Measurements from ENCODE around the gene ZBTB6. TPM values are rescaled to one million over a fixed set of nuclear protein-coding genes. Genes with fewer than 3 reads are reported as not detected.

Gene ZBTB6, protein sequence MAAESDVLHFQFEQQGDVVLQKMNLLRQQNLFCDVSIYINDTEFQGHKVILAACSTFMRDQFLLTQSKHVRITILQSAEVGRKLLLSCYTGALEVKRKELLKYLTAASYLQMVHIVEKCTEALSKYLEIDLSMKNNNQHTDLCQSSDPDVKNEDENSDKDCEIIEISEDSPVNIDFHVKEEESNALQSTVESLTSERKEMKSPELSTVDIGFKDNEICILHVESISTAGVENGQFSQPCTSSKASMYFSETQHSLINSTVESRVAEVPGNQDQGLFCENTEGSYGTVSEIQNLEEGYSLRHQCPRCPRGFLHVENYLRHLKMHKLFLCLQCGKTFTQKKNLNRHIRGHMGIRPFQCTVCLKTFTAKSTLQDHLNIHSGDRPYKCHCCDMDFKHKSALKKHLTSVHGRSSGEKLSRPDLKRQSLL
- total RNA-seq, result 10 to 100 TPM in 1 of 6 donors, 1 to 10 TPM in 5; 2.7 to 10.9 (median 7.1) TPM

DNA sequence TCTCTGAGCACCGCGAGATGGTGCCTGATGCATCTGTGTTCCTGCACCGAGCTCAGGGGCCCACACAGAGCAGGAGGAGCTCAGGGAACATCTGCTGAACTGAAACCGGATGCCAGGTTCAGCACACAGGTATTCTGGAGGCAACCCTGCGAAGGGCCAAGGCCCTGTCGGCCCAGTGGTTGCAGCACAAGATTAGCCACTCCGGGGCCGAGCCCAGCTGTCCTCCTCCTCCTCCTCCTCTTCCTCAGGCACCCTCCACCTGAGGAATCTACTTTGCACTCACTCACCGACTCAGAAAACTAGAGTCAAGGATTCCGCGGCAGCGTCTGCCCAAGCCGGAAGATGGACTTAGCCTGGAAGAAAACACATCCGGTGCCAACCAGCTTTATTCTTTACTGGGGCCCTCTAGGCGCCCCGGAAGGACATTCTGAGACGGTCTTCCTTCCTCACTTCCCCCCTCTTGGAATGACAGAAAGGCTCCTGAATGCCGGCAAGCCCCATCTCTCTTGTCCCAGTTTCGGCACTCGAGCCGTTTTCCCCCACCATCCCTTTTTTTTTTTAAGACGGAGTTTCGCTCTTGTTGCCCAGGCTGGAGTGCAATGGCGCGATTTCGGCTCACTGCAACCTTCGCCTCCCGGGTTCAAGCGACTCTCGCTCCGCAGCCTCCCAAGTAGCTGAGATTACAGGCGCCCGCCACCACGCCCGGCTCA is at the start of gene ZBTB6:
ZBTB6 (minus strand) TSS at position 360 of the 710 bp plus-strand sequence. CDS start 1,251 bp downstream, outside the sequence.
- Histone ChIP-seq H3K4me1 (peaks cover 8 to 18% (median 12%) of the 10 kb centered on the region in 4 donors), H3K9me3 (no peaks in the 10 kb centered on the region), H3K4me3 (peak within 1 kb of the TSS; percentile 58 to 91 (median 62)), H3K36me3 (peaks cover 6 to 32% (median 9%) of the 10 kb centered on the region in 4 donors), H3K27me3 (no peaks in the 10 kb centered on the region), H3K27ac (peak within 1 kb of the TSS; percentile 80 to 91 (median 86))
- 1 to 4% methylated on average over 30 to 35 of the region's 35 CpGs for WGBS, 2 donors
- ATAC-seq (ENCODE audit: low FRiP score in 2 of 2) (peak; percentile 95 to 99), DNase-seq (peak in 1 of 2 donors; percentile 85)
- TF ChIP-seq POLR2A (IDR thresholded peaks at IDR 0.05) (peak in 2 of 4 donors; percentile 48 to 54), POLR2AphosphoS5 (IDR thresholded peaks at IDR 0.05) (peak; percentile 58 to 79), EP300 (IDR thresholded peaks at IDR 0.05) (no peak)
- TF ChIP-seq, protein P1, sequence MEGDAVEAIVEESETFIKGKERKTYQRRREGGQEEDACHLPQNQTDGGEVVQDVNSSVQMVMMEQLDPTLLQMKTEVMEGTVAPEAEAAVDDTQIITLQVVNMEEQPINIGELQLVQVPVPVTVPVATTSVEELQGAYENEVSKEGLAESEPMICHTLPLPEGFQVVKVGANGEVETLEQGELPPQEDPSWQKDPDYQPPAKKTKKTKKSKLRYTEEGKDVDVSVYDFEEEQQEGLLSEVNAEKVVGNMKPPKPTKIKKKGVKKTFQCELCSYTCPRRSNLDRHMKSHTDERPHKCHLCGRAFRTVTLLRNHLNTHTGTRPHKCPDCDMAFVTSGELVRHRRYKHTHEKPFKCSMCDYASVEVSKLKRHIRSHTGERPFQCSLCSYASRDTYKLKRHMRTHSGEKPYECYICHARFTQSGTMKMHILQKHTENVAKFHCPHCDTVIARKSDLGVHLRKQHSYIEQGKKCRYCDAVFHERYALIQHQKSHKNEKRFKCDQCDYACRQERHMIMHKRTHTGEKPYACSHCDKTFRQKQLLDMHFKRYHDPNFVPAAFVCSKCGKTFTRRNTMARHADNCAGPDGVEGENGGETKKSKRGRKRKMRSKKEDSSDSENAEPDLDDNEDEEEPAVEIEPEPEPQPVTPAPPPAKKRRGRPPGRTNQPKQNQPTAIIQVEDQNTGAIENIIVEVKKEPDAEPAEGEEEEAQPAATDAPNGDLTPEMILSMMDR (IDR thresholded peaks at IDR 0.05), result no peak

DNA sequence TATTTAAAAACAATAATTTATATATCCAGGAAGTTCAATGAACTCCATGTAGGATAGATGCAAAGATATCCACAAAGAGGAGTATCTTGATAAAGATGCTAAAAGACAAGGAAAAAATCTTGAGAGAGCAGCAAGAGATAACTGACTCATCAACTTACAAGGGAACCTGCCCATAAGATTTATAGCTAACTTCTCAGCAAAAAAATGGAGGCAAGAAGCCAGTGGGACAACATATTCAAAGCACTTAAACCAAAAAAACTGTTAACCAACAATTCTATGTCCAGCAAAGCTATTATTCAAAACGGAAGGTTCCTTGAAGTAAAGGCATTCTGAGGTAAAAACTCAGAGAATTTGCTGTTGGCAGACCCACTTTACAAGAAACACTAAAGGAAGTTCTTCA is 48.0 kb upstream of the ZBTB6 start:
- Histone ChIP-seq H3K27ac (no peak overlapping the region), H3K4me1 (no peaks in the 10 kb centered on the region), H3K9me3 (no peaks in the 10 kb centered on the region), H3K4me3 (no peak overlapping the region), H3K27me3 (no peaks in the 10 kb centered on the region), H3K36me3 (peaks cover 0 to 16% (median 0%) of the 10 kb centered on the region in 4 donors)
- no peak for DNase-seq
- ATAC-seq (ENCODE audit: low FRiP score in 2 of 2), result no peak
- 90 to 95% methylated on average over 1 of the region's 1 CpG for whole genome bisulfite sequencing, 2 donors
- TF ChIP-seq POLR2A (IDR thresholded peaks at IDR 0.05) (no peak), POLR2AphosphoS5 (IDR thresholded peaks at IDR 0.05) (no peak), EP300 (IDR thresholded peaks at IDR 0.05) (no peak)
- TF ChIP-seq, protein P1 (IDR thresholded peaks at IDR 0.05), result no peak

DNA sequence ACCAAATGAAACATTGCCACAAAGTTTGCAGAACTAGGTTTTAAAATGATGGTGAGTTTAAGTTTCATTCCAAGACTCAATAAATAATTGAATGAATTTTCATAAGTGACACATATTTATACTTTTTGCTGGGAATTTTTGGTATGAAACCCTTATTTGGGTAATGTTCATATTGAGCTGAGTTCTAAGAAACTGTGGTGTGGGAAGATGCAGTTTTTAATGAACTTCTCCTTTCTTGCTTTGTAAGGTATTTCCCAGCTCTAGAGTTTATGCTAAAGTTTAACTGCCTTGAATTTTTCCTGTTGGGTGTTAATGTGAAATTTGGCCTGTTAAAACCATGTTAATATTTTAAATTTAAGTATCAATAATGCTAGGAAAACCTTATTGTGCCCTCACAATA is 42.8 kb upstream of the ZBTB6 start:
- Histone ChIP-seq H3K4me1 (peaks cover 3 to 26% (median 19%) of the 10 kb centered on the region in 4 donors), H3K27me3 (no peaks in the 10 kb centered on the region), H3K36me3 (peaks cover 0 to 13% (median 0%) of the 10 kb centered on the region in 4 donors), H3K9me3 (no peaks in the 10 kb centered on the region), H3K27ac (no peak overlapping the region), H3K4me3 (no peak overlapping the region)
- DNase-seq (no peak), ATAC-seq (ENCODE audit: low FRiP score in 2 of 2) (no peak)
- TF ChIP-seq EP300 (IDR thresholded peaks at IDR 0.05) (no peak), POLR2A (IDR thresholded peaks at IDR 0.05) (no peak)

DNA sequence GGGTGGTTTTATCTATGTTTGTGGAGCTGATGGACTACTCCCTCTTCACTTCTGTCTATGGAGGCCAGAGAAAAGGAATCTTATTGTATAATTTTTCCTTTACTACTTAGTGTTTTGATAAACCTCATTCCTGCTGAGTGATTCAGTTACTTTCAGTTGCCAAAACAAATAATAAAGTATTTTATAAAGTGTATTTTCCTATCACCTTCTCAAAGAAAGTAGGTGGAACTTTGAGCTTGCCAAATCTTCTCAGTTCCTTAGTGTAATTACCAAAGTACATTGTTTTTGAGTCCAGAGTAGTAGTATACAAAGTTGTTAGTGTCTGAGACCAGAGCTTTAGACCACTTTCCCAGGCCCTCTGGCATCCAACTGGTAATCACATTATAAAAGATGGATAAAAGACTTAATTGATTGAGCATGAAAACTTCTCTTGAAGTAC is 41.1 kb upstream of the ZBTB6 start:
- Histone ChIP-seq H3K27ac (peak overlapping the region in 1 of 4 donors; percentile 2), H3K27me3 (no peaks in the 10 kb centered on the region), H3K4me3 (no peak overlapping the region), H3K36me3 (no peaks in the 10 kb centered on the region), H3K9me3 (no peaks in the 10 kb centered on the region), H3K4me1 (peaks cover 3 to 32% (median 21%) of the 10 kb centered on the region in 4 donors)
- DNase-seq (no peak), ATAC-seq (ENCODE audit: low FRiP score in 2 of 2) (no peak)
- TF ChIP-seq, protein P1 (IDR thresholded peaks at IDR 0.05), result no peak
- TF ChIP-seq POLR2A (IDR thresholded peaks at IDR 0.05) (no peak), POLR2AphosphoS5 (IDR thresholded peaks at IDR 0.05) (no peak), EP300 (IDR thresholded peaks at IDR 0.05) (no peak)

DNA sequence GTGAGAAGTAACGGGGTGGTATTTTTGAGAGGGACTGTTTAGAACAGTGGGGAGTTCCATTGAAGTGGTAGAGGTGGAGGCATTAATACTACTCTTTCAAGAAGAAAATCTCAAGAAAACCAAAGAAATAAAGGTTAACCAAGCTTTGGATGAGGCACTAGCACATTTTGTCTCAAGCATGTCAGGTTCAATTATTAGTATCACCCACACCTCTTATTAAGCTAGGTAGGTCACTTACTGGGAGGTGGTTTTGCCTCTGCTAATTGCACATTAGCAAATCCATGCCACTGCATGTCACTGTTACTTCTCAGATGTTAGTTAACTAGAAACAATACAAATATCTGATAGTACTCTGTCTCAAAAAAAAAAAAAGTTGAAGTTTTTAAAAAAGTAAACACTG is 37.9 kb upstream of the ZBTB6 start:
- no peak for ATAC-seq (ENCODE audit: low FRiP score in 2 of 2)
- H3K27me3 ChIP-seq, result no peaks in the 10 kb centered on the region
- no peaks in the 10 kb centered on the region for H3K36me3 ChIP-seq
- TF ChIP-seq EP300 (IDR thresholded peaks at IDR 0.05) (no peak), POLR2A (IDR thresholded peaks at IDR 0.05) (no peak)
- no peak for DNase-seq
- H3K4me3 ChIP-seq, result no peak overlapping the region
- 85 to 90% methylated on average over 1 of the region's 1 CpG for WGBS, 2 donors
- H3K4me1 ChIP-seq, result peaks cover 3 to 49% (median 37%) of the 10 kb centered on the region in 4 donors
- H3K9me3 ChIP-seq, result no peaks in the 10 kb centered on the region
- H3K27ac ChIP-seq, result no peak overlapping the region
